Right renal cortex interstitium (tissue), 3 donors: ENCODE data around the gene ANKRD45. TPM values are rescaled to one million over a fixed set of nuclear protein-coding genes. Genes with fewer than 3 reads are reported as not detected.
"Not testable (repeated sequence)": the region's sequence is repeated elsewhere in the genome, so short reads cannot be mapped to it uniquely, and the experiment has no call there.

ENCODE experiments used
- DNase-seq, 3 donors: peaks; one replicate each; pipeline ENCODE4 v3.0.0-alpha.2; 2013; ENCODE audit warnings: low read depth in 3 of 3, low spot score in 2 of 3
- polyA plus RNA-seq, 3 donors: library from polyadenylated mRNA; unstranded; fragments of 120-200 nt; gene quantifications; one replicate each; pipeline ENCODE4 v1.2.1, GENCODE V29; 2013; ENCODE audit not compliant: insufficient read length in 3 of 3

Gene ANKRD45
- polyA plus RNA-seq, result 1 to 10 TPM; 6.2 to 7.6 (median 7.0) TPM

- DNase-seq, result peak; percentile 47 to 61 (median 60)
These were observed at the start of gene ANKRD45 for GRCh38 chr1:173669491-173669941. TSS of gene ANKRD45 (minus strand) at chr1:173669851. CDS start at chr1:173659418, 10,433 bp downstream.

GRCh38 chr1:173717238-173717637, 47.6 kb upstream of the ANKRD45 start:
- DNase-seq, result no peak

- peak in 1 of 3 donors; percentile 10 for DNase-seq
These were observed 45.8 kb upstream of the ANKRD45 start for GRCh38 chr1:173715538-173715844.

- peak; percentile 73 to 83 (median 79) for DNase-seq
These were observed 45.3 kb upstream of the ANKRD45 start, which contains the start of gene KLHL20 for GRCh38 chr1:173714759-173715537. TSS of gene KLHL20 (plus strand) at chr1:173714981. CDS start at chr1:173716044, 1,063 bp downstream.

GRCh38 chr1:173714441-173714758, 44.7 kb upstream of the ANKRD45 start:
- DNase-seq, result peak in 1 of 3 donors; percentile 1

GRCh38 chr1:173708787-173709186, 39.1 kb upstream of the ANKRD45 start:
- no peak for DNase-seq

- no peak for DNase-seq
These were observed 35.5 kb upstream of the ANKRD45 start for GRCh38 chr1:173705117-173705516.

- DNase-seq, result no peak
These were observed 33.1 kb upstream of the ANKRD45 start for GRCh38 chr1:173702736-173703135.

GRCh38 chr1:173701299-173701698, 31.6 kb upstream of the ANKRD45 start:
- not testable (repeated sequence) for DNase-seq

GRCh38 chr1:173693238-173693637, 23.6 kb upstream of the ANKRD45 start:
- no peak for DNase-seq

- DNase-seq, result no peak
These were observed 18.6 kb upstream of the ANKRD45 start for GRCh38 chr1:173688300-173688699.

- DNase-seq, result not testable (repeated sequence)
These were observed 15.5 kb upstream of the ANKRD45 start for GRCh38 chr1:173685121-173685520.

- not testable (repeated sequence) for DNase-seq
These were observed 14.2 kb upstream of the ANKRD45 start for GRCh38 chr1:173683838-173684237.

- no peak for DNase-seq
These were observed 12.5 kb upstream of the ANKRD45 start for GRCh38 chr1:173682184-173682583.

GRCh38 chr1:173680152-173680551, 10.5 kb upstream of the ANKRD45 start:
- not testable (repeated sequence) for DNase-seq

- not testable (repeated sequence) for DNase-seq
These were observed 4.8 kb upstream of the ANKRD45 start for GRCh38 chr1:173674496-173674895.

- no peak for DNase-seq
These were observed 3.0 kb downstream of the ANKRD45 start for GRCh38 chr1:173666646-173667045.

GRCh38 chr1:173663159-173663558, 6.5 kb downstream of the ANKRD45 start:
- DNase-seq, result no peak

- no peak for DNase-seq
These were observed 7.9 kb downstream of the ANKRD45 start for GRCh38 chr1:173661763-173662162.

- DNase-seq, result no peak
These were observed 8.4 kb downstream of the ANKRD45 start for GRCh38 chr1:173661271-173661670.

GRCh38 chr1:173660306-173660705, 9.3 kb downstream of the ANKRD45 start:
- no peak for DNase-seq

GRCh38 chr1:173648880-173649605, 20.6 kb downstream of the ANKRD45 start:
- DNase-seq, result no peak
